Gastroesophageal sphincter (tissue), 3 donors: Measurements from ENCODE around the gene CASP12.

ENCODE experiments used
- CTCF ChIP-seq, 4 experiments: fragments of 200-600 bp in 2 of 4; fragments of 450-650 bp in 2 of 4; sonication (generic) in 1 of 4; IDR thresholded peaks; one replicate each; pipeline ENCODE4 v1.5.1; 2017 to 2019; ENCODE audit warnings: antibody characterized with exemption in 4 of 4, mild to moderate bottlenecking in 2 of 4, moderate library complexity in 2 of 4
- EP300 ChIP-seq: sonication (generic); formaldehyde crosslinking; IDR thresholded peaks from one replicate; pipeline ENCODE4 v1.6.1; 2017; ENCODE audit warnings: antibody characterized with exemption, mild to moderate bottlenecking
- POLR2A ChIP-seq, 2 donors: fragments of 450-650 bp; IDR thresholded peaks; one replicate each; pipeline ENCODE4 v1.6.1; 2017; ENCODE audit warnings: antibody characterized with exemption in 2 of 2, mild to moderate bottlenecking in 2 of 2, moderate library complexity in 1 of 2

DNA sequence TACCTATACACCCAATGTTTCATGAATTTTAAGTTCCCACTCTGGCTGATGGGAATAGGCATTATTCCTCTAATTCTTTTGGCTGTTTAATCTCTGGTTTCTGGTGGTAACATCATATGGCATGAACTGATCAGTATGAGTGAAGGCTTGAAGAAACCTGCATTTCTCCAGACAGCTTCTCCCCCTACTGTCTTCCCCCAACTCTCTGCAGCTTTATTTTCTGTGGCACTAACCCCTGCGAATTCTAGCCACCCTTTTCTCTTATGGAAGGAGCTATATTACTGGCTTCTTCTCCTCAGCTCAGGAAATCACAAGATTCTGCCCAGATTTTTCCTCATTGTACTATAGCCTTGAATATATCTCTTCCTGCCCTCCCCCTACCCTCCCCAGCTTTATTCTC, 57.1 kb downstream of the CASP12 start:
- TF ChIP-seq CTCF (IDR thresholded peaks at IDR 0.05) (no peak), EP300 (no peak), POLR2A (IDR thresholded peaks at IDR 0.05) (no peak)
